ENCODE data around the gene CAPN13.

- TF ChIP-seq CTCF (IDR thresholded peaks at IDR 0.05; ENCODE audit: low read depth, low read length) (no peak), POLR2A (IDR thresholded peaks at IDR 0.05; ENCODE audit: extremely low read depth, insufficient read length) (no peak), MYC (IDR thresholded peaks at IDR 0.05; ENCODE audit: low read depth, low read length) (no peak)
Observed at GRCh38 chr2:30800159-30800558, 7.1 kb downstream of the CAPN13 start.
